Kidney (tissue), 14 donors: ENCODE measurements around the gene M6PR. TPM values are rescaled to one million over a fixed set of nuclear protein-coding genes. Genes with fewer than 3 reads are reported as not detected.
"Not testable (repeated sequence)": the region's sequence is repeated elsewhere in the genome, so short reads cannot be mapped to it uniquely, and the experiment has no call there.

Experiments
- DNase-seq, 5 donors: peaks; one replicate each; pipeline ENCODE4 v3.0.0-alpha.2; 2013 to 2020
- FAIRE-seq: peaks from 2 replicates; lab custom pipeline; 2012; peaks lifted over from hg19 to GRCh38; lab: Jason Lieb, UNC
- H3K27ac ChIP-seq, 2 donors: one replicate each; pipeline ENCODE4 v1.7.0; 2013; ENCODE audit warnings: low read depth in 2 of 2, low read length in 2 of 2, inconsistent platforms in 1 of 2
- H3K27me3 ChIP-seq: one replicate; pipeline ENCODE4 v1.7.1; 2013; ENCODE audit warnings: low read length, inconsistent platforms; ENCODE audit not compliant: control insufficient read depth, insufficient read depth
- H3K36me3 ChIP-seq, 3 donors: one replicate each; pipeline versions ENCODE4 v1.7.0 to v1.7.1; 2013; ENCODE audit warnings: low read length in 3 of 3, control low read depth in 1 of 3, inconsistent platforms in 1 of 3; ENCODE audit not compliant: insufficient read depth in 3 of 3, control insufficient read depth in 2 of 3
- H3K4me1 ChIP-seq, 3 donors: one replicate each; pipeline versions ENCODE4 v1.7.0 to v1.7.1; 2013; ENCODE audit warnings: low read length in 3 of 3, inconsistent platforms in 1 of 3, low read depth in 1 of 3; ENCODE audit not compliant: control insufficient read depth in 2 of 3, insufficient read depth in 2 of 3
- H3K4me3 ChIP-seq, 3 donors: one replicate each; pipeline versions ENCODE4 v1.7.0 to v1.8.1; 2013; ENCODE audit warnings: low read length in 3 of 3, control low read depth in 1 of 3, inconsistent platforms in 1 of 3
- H3K9ac ChIP-seq, 3 donors: one replicate each; pipeline versions ENCODE4 v1.7.0 to v1.7.1; 2013; ENCODE audit warnings: low read length in 3 of 3, control low read depth in 1 of 3, inconsistent platforms in 1 of 3
- H3K9me3 ChIP-seq, 3 donors: one replicate each; pipeline versions ENCODE4 v1.7.0 to v1.7.1; 2013; ENCODE audit warnings: low read length in 3 of 3, control low read depth in 1 of 3, inconsistent platforms in 1 of 3; ENCODE audit not compliant: control insufficient read depth in 2 of 3, insufficient read depth in 1 of 3
- intact Hi-C: fragments of 100-400 bp; cut with DNase I; formaldehyde crosslinking; loops from one replicate; pipeline ENCODE4 v1.11.1; 2022
- polyA plus RNA-seq: library from polyadenylated mRNA; stranded (reverse); fragments of 350-450 nt; fragmentation: Illumina TruSeq; extraction: RNeasy Lipid Tissue Mini Kit (QIAGEN cat#74804); gene quantifications from one replicate; pipeline ENCODE4 v1.2.3, GENCODE V29; 2014; ENCODE audit warnings: low read depth, low replicate concordance; ENCODE audit not compliant: insufficient read depth
- total RNA-seq: library from RNA; stranded (reverse); fragmentation: NEBNext Ultra II Directional; extraction: Animal tissue kit (Norgen Biotek cat#: 25700); gene quantifications from one replicate; pipeline ENCODE4 v1.2.1, GENCODE V29; 2021
- TF ChIP-seq, protein P1 (sequence below): IDR thresholded peaks from 3 replicates; pipeline ENCODE4 v1.5.1; 2012; ENCODE audit warnings: mild to moderate bottlenecking, moderate library complexity, borderline replicate concordance; ENCODE audit not compliant: insufficient read depth; ENCODE audit errors: extremely low read depth
- donor health status: control.
- donor health status: control.
- donor health status: control.
- donor health status: control.
- donor health status: control.
- donor health status: DM: yes; HTN: yes; CAD: no.
- donor health status: Normal renal cell carcinoma (clear cell type).

Gene M6PR
- total and polyA plus RNA-seq, 2 donors from 2014 or later, result 84.7 to 165 TPM

- Histone ChIP-seq H3K36me3 (no peaks in the 10 kb centered on the region), H3K27ac (no peak overlapping the region), H3K9ac (no peak overlapping the region), H3K4me1 (no peaks in the 10 kb centered on the region), H3K4me3 (no peak overlapping the region), H3K9me3 (no peaks in the 10 kb centered on the region), H3K27me3 (no peaks in the 10 kb centered on the region)
- TF ChIP-seq, protein P1, sequence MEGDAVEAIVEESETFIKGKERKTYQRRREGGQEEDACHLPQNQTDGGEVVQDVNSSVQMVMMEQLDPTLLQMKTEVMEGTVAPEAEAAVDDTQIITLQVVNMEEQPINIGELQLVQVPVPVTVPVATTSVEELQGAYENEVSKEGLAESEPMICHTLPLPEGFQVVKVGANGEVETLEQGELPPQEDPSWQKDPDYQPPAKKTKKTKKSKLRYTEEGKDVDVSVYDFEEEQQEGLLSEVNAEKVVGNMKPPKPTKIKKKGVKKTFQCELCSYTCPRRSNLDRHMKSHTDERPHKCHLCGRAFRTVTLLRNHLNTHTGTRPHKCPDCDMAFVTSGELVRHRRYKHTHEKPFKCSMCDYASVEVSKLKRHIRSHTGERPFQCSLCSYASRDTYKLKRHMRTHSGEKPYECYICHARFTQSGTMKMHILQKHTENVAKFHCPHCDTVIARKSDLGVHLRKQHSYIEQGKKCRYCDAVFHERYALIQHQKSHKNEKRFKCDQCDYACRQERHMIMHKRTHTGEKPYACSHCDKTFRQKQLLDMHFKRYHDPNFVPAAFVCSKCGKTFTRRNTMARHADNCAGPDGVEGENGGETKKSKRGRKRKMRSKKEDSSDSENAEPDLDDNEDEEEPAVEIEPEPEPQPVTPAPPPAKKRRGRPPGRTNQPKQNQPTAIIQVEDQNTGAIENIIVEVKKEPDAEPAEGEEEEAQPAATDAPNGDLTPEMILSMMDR, result no peak
- intact Hi-C loops, result no loop called here
- DNase-seq (no peak), FAIRE-seq (no peak)
Observed at GRCh38 chr12:8903646-8904045, 45.8 kb downstream of the M6PR start.

- H3K4me3 ChIP-seq, H3K27me3 ChIP-seq, H3K36me3 ChIP-seq, FAIRE-seq, H3K9me3 ChIP-seq, H3K9ac ChIP-seq, H3K4me1 ChIP-seq, DNase-seq, intact Hi-C loops, H3K27ac ChIP-seq: not testable (repeated sequence)
Observed at GRCh38 chr12:8902703-8903102, 46.7 kb downstream of the M6PR start.

GRCh38 chr12:8899830-8900229 is 49.6 kb downstream of the M6PR start:
- FAIRE-seq (no peak), DNase-seq (no peak)
- no peaks in the 10 kb centered on the region for H3K36me3 ChIP-seq
- H3K9me3 ChIP-seq, result no peaks in the 10 kb centered on the region
- H3K4me1 ChIP-seq, result no peaks in the 10 kb centered on the region
- no peaks in the 10 kb centered on the region for H3K27me3 ChIP-seq
- no peak overlapping the region for H3K9ac ChIP-seq
- no peak overlapping the region for H3K4me3 ChIP-seq
- H3K27ac ChIP-seq, result no peak overlapping the region
- intact Hi-C loops, result no loop called here
- TF ChIP-seq, protein P1, result no peak

- Histone ChIP-seq H3K36me3 (no peaks in the 10 kb centered on the region), H3K4me3 (no peak overlapping the region), H3K27me3 (no peaks in the 10 kb centered on the region), H3K9ac (no peak overlapping the region), H3K9me3 (no peaks in the 10 kb centered on the region), H3K27ac (no peak overlapping the region), H3K4me1 (no peaks in the 10 kb centered on the region)
- DNase-seq (no peak), FAIRE-seq (no peak)
- TF ChIP-seq, protein P1, result no peak
- intact Hi-C loops, result no loop called here
Observed at GRCh38 chr12:8897081-8897480, 52.4 kb downstream of the M6PR start.
